Bronchial epithelial cell (primary cell): ENCODE measurements around the gene ZSCAN2. TPM values are rescaled to one million over a fixed set of nuclear protein-coding genes. Genes with fewer than 3 reads are reported as not detected.

Experiments
- DNase-seq: peaks from one replicate; pipeline ENCODE4 v3.0.0-alpha.2; 2010; ENCODE audit warnings: low read depth
- FAIRE-seq: peaks from 2 replicates; lab custom pipeline; 2011; peaks lifted over from hg19 to GRCh38; lab: Jason Lieb, UNC
- H3K27me3 ChIP-seq: 2 replicates; pipeline ENCODE4 v1.5.1; 2011; ENCODE audit warnings: low read length; ENCODE audit not compliant: control insufficient read depth, insufficient read depth
- H3K36me3 ChIP-seq: 2 replicates; pipeline ENCODE4 v1.5.1; 2011; ENCODE audit warnings: low read length; ENCODE audit not compliant: control insufficient read depth, insufficient read depth
- H3K4me3 ChIP-seq: 2 replicates; pipeline ENCODE4 v1.5.1; 2011; ENCODE audit warnings: mild to moderate bottlenecking, low read depth, low read length, control low read depth
- total RNA-seq: library from RNA; depleted of rRNA; stranded (reverse); fragments of >200 nt; gene quantifications from 2 replicates; pipeline ENCODE4 v1.2.1, GENCODE V29; 2014
- TF ChIP-seq, protein P1 (sequence below): IDR thresholded peaks from 2 replicates; pipeline ENCODE4 v1.5.1; 2011; ENCODE audit warnings: mild to moderate bottlenecking, moderate library complexity, low read length, control low read depth, inconsistent platforms; ENCODE audit not compliant: insufficient read depth, severe bottlenecking

The ZSCAN2 gene
- total RNA-seq, 1 donor from 2014 or later = 7.4 TPM

GRCh38 chr15:84603630-84604379 is 3.0 kb downstream of the ZSCAN2 start:
- TF ChIP-seq, protein P1, sequence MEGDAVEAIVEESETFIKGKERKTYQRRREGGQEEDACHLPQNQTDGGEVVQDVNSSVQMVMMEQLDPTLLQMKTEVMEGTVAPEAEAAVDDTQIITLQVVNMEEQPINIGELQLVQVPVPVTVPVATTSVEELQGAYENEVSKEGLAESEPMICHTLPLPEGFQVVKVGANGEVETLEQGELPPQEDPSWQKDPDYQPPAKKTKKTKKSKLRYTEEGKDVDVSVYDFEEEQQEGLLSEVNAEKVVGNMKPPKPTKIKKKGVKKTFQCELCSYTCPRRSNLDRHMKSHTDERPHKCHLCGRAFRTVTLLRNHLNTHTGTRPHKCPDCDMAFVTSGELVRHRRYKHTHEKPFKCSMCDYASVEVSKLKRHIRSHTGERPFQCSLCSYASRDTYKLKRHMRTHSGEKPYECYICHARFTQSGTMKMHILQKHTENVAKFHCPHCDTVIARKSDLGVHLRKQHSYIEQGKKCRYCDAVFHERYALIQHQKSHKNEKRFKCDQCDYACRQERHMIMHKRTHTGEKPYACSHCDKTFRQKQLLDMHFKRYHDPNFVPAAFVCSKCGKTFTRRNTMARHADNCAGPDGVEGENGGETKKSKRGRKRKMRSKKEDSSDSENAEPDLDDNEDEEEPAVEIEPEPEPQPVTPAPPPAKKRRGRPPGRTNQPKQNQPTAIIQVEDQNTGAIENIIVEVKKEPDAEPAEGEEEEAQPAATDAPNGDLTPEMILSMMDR = no peak
- DNase-seq = no peak
- H3K36me3 ChIP-seq = peaks cover 3% of the 10 kb centered on the region
- no peak for FAIRE-seq
- no peak overlapping the region for H3K4me3 ChIP-seq
- H3K27me3 ChIP-seq = no peaks in the 10 kb centered on the region

DNA sequence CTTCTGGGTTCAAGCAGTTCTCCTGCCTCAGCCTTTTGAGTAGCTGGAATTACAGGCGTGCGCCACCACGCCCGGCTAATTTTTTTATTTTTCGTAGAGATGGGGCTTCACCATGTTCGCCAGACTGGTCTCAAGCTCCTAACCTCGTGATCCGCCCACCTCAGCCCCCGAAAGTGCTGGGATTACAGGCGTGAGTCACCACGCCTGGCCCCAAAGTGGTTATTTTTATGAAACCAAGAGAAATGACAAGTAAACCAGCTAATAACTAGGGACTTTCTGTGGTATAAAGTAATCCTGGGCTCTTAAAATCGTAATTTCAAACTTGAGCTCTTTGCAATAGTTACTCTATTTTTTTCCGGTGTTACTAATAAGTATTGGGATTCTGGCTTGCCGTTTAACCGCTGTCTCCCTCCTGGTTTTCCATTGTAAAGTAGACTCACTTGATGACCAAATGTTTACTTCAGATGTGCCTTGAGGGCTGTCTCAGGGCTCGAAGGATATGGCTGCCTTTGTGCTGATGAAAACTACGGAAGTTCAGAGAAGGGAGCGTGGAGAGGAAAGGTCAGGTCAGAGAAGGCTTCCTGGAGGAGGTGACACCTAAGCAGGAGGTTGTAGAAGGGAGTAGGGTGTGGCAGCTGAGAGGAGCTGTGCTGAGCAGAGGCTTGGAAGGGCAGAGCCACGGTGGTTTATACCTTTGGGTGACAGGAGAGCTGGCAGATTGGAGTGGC is 4.2 kb downstream of the ZSCAN2 start:
- Histone ChIP-seq H3K36me3 (peaks cover 3% of the 10 kb centered on the region), H3K27me3 (no peaks in the 10 kb centered on the region), H3K4me3 (no peak overlapping the region)
- FAIRE-seq (no peak), DNase-seq (no peak)
- TF ChIP-seq, protein P1 = no peak

GRCh38 chr15:84605554-84605882 is 4.7 kb downstream of the ZSCAN2 start:
- TF ChIP-seq, protein P1 = no peak
- DNase-seq = no peak
- FAIRE-seq = no peak
- Histone ChIP-seq H3K4me3 (no peak overlapping the region), H3K36me3 (peaks cover 3% of the 10 kb centered on the region), H3K27me3 (no peaks in the 10 kb centered on the region)

DNA sequence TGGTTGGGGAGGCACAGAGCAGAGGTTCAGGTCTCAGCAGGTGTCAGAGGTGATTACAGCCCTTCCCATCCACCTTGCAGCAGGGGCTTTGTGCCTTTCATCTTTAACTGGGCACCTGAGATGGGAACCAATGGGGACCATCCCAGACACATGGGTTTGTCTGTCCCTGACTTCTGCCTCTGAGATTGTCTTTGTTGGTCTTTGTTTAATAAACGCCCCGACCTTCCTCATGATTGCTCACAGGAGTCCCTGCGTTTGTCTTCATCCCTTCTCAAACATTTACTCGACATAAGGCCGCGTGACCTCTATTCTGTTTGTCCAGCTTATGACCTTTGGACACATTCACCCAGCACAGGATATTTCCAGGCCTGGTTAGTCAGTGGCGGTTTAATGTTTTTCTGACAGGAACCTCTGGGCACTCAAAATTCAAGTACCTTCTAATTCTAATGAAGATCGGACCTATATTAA is 5.9 kb downstream of the ZSCAN2 start:
- DNase-seq (no peak), FAIRE-seq (no peak)
- peaks cover 3% of the 10 kb centered on the region for H3K36me3 ChIP-seq
- no peaks in the 10 kb centered on the region for H3K27me3 ChIP-seq
- TF ChIP-seq, protein P1 = no peak
- H3K4me3 ChIP-seq = no peak overlapping the region

GRCh38 chr15:84608707-84609284 is 8.0 kb downstream of the ZSCAN2 start:
- TF ChIP-seq, protein P1 = no peak
- Histone ChIP-seq H3K36me3 (peaks cover 3% of the 10 kb centered on the region), H3K27me3 (no peaks in the 10 kb centered on the region), H3K4me3 (no peak overlapping the region)
- FAIRE-seq = no peak
- DNase-seq = no peak
